Psoas muscle (tissue), 8 donors: ENCODE data around the gene KDM2B. TPM values are rescaled to one million over a fixed set of nuclear protein-coding genes. Genes with fewer than 3 reads are reported as not detected.

Source experiments
- ATAC-seq, 4 donors: fragments of 200-7000 bp; cut with Tn5 transposase; one replicate each; pipeline ENCODE4 v1.9.1; 2020; ENCODE audit warnings: moderate library complexity in 3 of 4, mild to moderate bottlenecking in 2 of 4
- DNase-seq, 2 donors: peaks; one replicate each; pipeline ENCODE4 v3.0.0-alpha.2; 2020
- H3K27ac ChIP-seq: fragments of 200-600 bp; one replicate; pipeline ENCODE4 v1.8.0; 2022
- H3K27me3 ChIP-seq, 3 donors: fragments of 200-600 bp in 1 of 3; one replicate each; pipeline versions ENCODE4 v1.6.1 to v1.8.0; 2013 to 2022; ENCODE audit warnings: low read length in 2 of 3, mild to moderate bottlenecking in 2 of 3, moderate library complexity in 1 of 3; ENCODE audit not compliant: insufficient read depth in 3 of 3
- H3K36me3 ChIP-seq, 2 donors: fragments of 200-600 bp in 1 of 2; one replicate each; pipeline versions ENCODE4 v1.6.1 to v1.8.0; 2013 to 2022; ENCODE audit warnings: low read depth in 1 of 2, mild to moderate bottlenecking in 1 of 2, moderate library complexity in 1 of 2; ENCODE audit not compliant: insufficient read depth in 1 of 2
- H3K4me1 ChIP-seq: fragments of 200-600 bp; one replicate; pipeline ENCODE4 v1.8.0; 2022
- H3K4me3 ChIP-seq: fragments of 200-600 bp; one replicate; pipeline ENCODE4 v1.8.0; 2022; ENCODE audit warnings: mild to moderate bottlenecking
- H3K9me3 ChIP-seq: fragments of 200-600 bp; one replicate; pipeline ENCODE4 v1.8.0; 2022
- CTCF ChIP-seq: fragments of 200-600 bp; IDR thresholded peaks from one replicate; pipeline ENCODE4 v1.8.0; 2022; ENCODE audit warnings: antibody characterized with exemption
- whole genome bisulfite sequencing, 3 donors: extraction: QIAGEN DNeasy Blood & Tissue Kit; methylation state at CpG; one replicate each; pipeline versions ENCODE4 v1.1.6 to v1.1.7; 2013; 5-methylcytosine and 5-hydroxymethylcytosine counted together
- intact Hi-C, 2 donors: fragments of 100-400 bp; cut with DNase I; formaldehyde crosslinking; loops; one replicate each; pipeline versions ENCODE4 v1.11.0 to v1.14.2; 2022
- polyA plus RNA-seq, 3 donors: library from polyadenylated mRNA; stranded (reverse); fragments of 200-250 nt; gene quantifications; one replicate each; pipeline ENCODE4 v1.2.3, GENCODE V29; 2013
- total RNA-seq, 4 donors: library from RNA; stranded (reverse); fragmentation: NEBNext Ultra II Directional in 2 of 4; extraction: Animal tissue kit (Norgen Biotek cat#: 25700) in 2 of 4; gene quantifications; one replicate each; pipeline versions ENCODE4 v1.2.1 to v1.2.4, GENCODE V29; 2021 to 2023
- donor health status: healthy with polysubstance abuse.
- donor health status: DM: no; HTN: no; CAD: no; lungs with moderate emphysema.
- donor health status: Bipolar disorder and iron deficiency.
- donor health status: healthy.
- donor health status: DM: yes; HTN: yes; CAD: no.
- donor health status: DM: no; HTN: no; CAD: no.
- donor health status: DM: no; HTN: no; CAD: no.
- donor health status: DM: yes; HTN: yes; CAD: no.

The KDM2B gene
- total and polyA plus RNA-seq, 7 donors: 6.3 to 11.5 (median 9.9) TPM

- Histone ChIP-seq H3K4me1 (peaks cover 26% of the 10 kb centered on the region), H3K4me3 (no peak overlapping the region), H3K9me3 (no peaks in the 10 kb centered on the region), H3K36me3 (peaks cover 0 to 31% of the 10 kb centered on the region in 2 donors), H3K27me3 (no peaks in the 10 kb centered on the region), H3K27ac (peak overlapping the region; percentile 16)
- intact Hi-C loops: no loop called here
- TF ChIP-seq CTCF: no peak
- 43 to 60% (median 58%) methylated on average over 11 of the region's 11 CpGs for whole genome bisulfite sequencing, 3 donors
- DNase-seq: no peak
- no peak for ATAC-seq
Observed at GRCh38 chr12:121574025-121574424, 6.8 kb downstream of the KDM2B start.

GRCh38 chr12:121571920-121572319 is 8.9 kb downstream of the KDM2B start:
- H3K4me1 ChIP-seq: peaks cover 18% of the 10 kb centered on the region
- H3K27ac ChIP-seq: no peak overlapping the region
- peaks cover 0 to 31% of the 10 kb centered on the region in 2 donors for H3K36me3 ChIP-seq
- TF ChIP-seq CTCF: no peak
- intact Hi-C loops: no loop called here
- DNase-seq: no peak
- no peaks in the 10 kb centered on the region for H3K27me3 ChIP-seq
- H3K4me3 ChIP-seq: no peak overlapping the region
- WGBS, 3 donors: 92 to 96% (median 95%) methylated on average over 9 of the region's 9 CpGs
- no peak for ATAC-seq
- H3K9me3 ChIP-seq: no peaks in the 10 kb centered on the region

- 43 to 63% (median 43%) methylated on average over 5 of the region's 5 CpGs for WGBS, 3 donors
- peaks cover 0 to 30% of the 10 kb centered on the region in 2 donors for H3K36me3 ChIP-seq
- ATAC-seq: peak in 1 of 4 donors; percentile 25
- intact Hi-C loops: no loop called here
- no peak for DNase-seq
- no peaks in the 10 kb centered on the region for H3K27me3 ChIP-seq
- no peak overlapping the region for H3K4me3 ChIP-seq
- no peaks in the 10 kb centered on the region for H3K9me3 ChIP-seq
- TF ChIP-seq CTCF: no peak
- H3K4me1 ChIP-seq: peaks cover 18% of the 10 kb centered on the region
- H3K27ac ChIP-seq: peak overlapping the region; percentile 80
Observed at GRCh38 chr12:121570467-121571283, 10.1 kb downstream of the KDM2B start.

- Histone ChIP-seq H3K27ac (peak overlapping the region; percentile 80), H3K4me1 (peaks cover 29% of the 10 kb centered on the region), H3K36me3 (peaks cover 0 to 16% of the 10 kb centered on the region in 2 donors), H3K4me3 (peak overlapping the region; percentile 18), H3K27me3 (no peaks in the 10 kb centered on the region), H3K9me3 (no peaks in the 10 kb centered on the region)
- 18 to 23% (median 21%) methylated on average over 13 of the region's 13 CpGs for WGBS, 3 donors
- TF ChIP-seq CTCF: no peak
- intact Hi-C loops: no loop called here
- DNase-seq (no peak), ATAC-seq (peak; percentile 66 to 86 (median 84))
Observed at GRCh38 chr12:121568971-121569751, 11.7 kb downstream of the KDM2B start.
